Stimulated activated naive CD8-positive, alpha-beta T cell treated with anti-CD3 and anti-CD28 coated beads, Interleukin-15, Interleukin-2, amounts not matched to agents 100 ng/mL and 50 ng/mL, for 24 hours (primary cell): ENCODE measurements around the gene SRMS.
A peak's percentile ranks its signal among the peaks of the same experiment; 100 is the strongest.

Experiments
- H3K27ac Mint-ChIP-seq: one replicate; pipeline ENCODE4 v1.8.0; 2021; ENCODE audit warnings: mild to moderate bottlenecking, mixed read lengths
- H3K27me3 Mint-ChIP-seq: one replicate; pipeline ENCODE4 v1.8.0; 2021; ENCODE audit warnings: mixed read lengths
- H3K36me3 Mint-ChIP-seq: one replicate; pipeline ENCODE4 v1.8.0; 2021; ENCODE audit warnings: low read depth, mixed read lengths
- H3K4me1 Mint-ChIP-seq: one replicate; pipeline ENCODE4 v1.8.0; 2021; ENCODE audit warnings: low read depth, mixed read lengths
- H3K4me3 Mint-ChIP-seq: one replicate; pipeline ENCODE4 v1.8.0; 2021; ENCODE audit warnings: mild to moderate bottlenecking, mixed read lengths
- H3K9me3 Mint-ChIP-seq: one replicate; pipeline ENCODE4 v1.8.0; 2021; ENCODE audit warnings: mixed read lengths

SRMS gene

GRCh38 chr20:63542031-63542559 lies 5.5 kb downstream of the SRMS start:
- Mint-ChIP-seq H3K27me3 (no peaks in the 10 kb centered on the region), H3K27ac (no peak overlapping the region), H3K9me3 (no peaks in the 10 kb centered on the region), H3K4me1 (peaks cover 14% of the 10 kb centered on the region), H3K4me3 (no peak overlapping the region), H3K36me3 (no peaks in the 10 kb centered on the region)

GRCh38 chr20:63541371-63541770 lies 6.2 kb downstream of the SRMS start:
- no peaks in the 10 kb centered on the region for H3K36me3 Mint-ChIP-seq
- no peaks in the 10 kb centered on the region for H3K9me3 Mint-ChIP-seq
- no peak overlapping the region for H3K27ac Mint-ChIP-seq
- peaks cover 18% of the 10 kb centered on the region for H3K4me1 Mint-ChIP-seq
- H3K27me3 Mint-ChIP-seq: no peaks in the 10 kb centered on the region
- no peak overlapping the region for H3K4me3 Mint-ChIP-seq

GRCh38 chr20:63540417-63541186 lies 6.9 kb downstream of the SRMS start:
- Mint-ChIP-seq H3K36me3 (no peaks in the 10 kb centered on the region), H3K27ac (no peak overlapping the region), H3K27me3 (no peaks in the 10 kb centered on the region), H3K4me1 (peaks cover 20% of the 10 kb centered on the region), H3K4me3 (no peak overlapping the region), H3K9me3 (no peaks in the 10 kb centered on the region)

- H3K27ac Mint-ChIP-seq: no peak overlapping the region
- no peak overlapping the region for H3K4me3 Mint-ChIP-seq
- no peaks in the 10 kb centered on the region for H3K9me3 Mint-ChIP-seq
- peaks cover 20% of the 10 kb centered on the region for H3K4me1 Mint-ChIP-seq
- H3K27me3 Mint-ChIP-seq: no peaks in the 10 kb centered on the region
- no peaks in the 10 kb centered on the region for H3K36me3 Mint-ChIP-seq
These were observed 7.8 kb downstream of the SRMS start for GRCh38 chr20:63539441-63540370.

- Mint-ChIP-seq H3K36me3 (no peaks in the 10 kb centered on the region), H3K4me1 (peaks cover 20% of the 10 kb centered on the region), H3K27ac (no peak overlapping the region), H3K9me3 (no peaks in the 10 kb centered on the region), H3K4me3 (no peak overlapping the region), H3K27me3 (no peaks in the 10 kb centered on the region)
These were observed 8.5 kb downstream of the SRMS start for GRCh38 chr20:63539092-63539430.

- Mint-ChIP-seq H3K4me1 (peaks cover 20% of the 10 kb centered on the region), H3K4me3 (no peak overlapping the region), H3K36me3 (no peaks in the 10 kb centered on the region), H3K27ac (no peak overlapping the region), H3K27me3 (no peaks in the 10 kb centered on the region), H3K9me3 (no peaks in the 10 kb centered on the region)
These were observed 9.1 kb downstream of the SRMS start for GRCh38 chr20:63538204-63539091.

- Mint-ChIP-seq H3K36me3 (no peaks in the 10 kb centered on the region), H3K4me3 (peak overlapping the region; percentile 60), H3K27me3 (no peaks in the 10 kb centered on the region), H3K27ac (peak overlapping the region; percentile 63), H3K9me3 (no peaks in the 10 kb centered on the region), H3K4me1 (peaks cover 20% of the 10 kb centered on the region)
These were observed 9.9 kb downstream of the SRMS start for GRCh38 chr20:63537525-63538203.

GRCh38 chr20:63536997-63537524 lies 10.5 kb downstream of the SRMS start, which contains the start of gene PTK6:
Gene PTK6 (minus strand): TSS chr20:63537376. CDS start chr20:63537314, 62 bp downstream.
- Mint-ChIP-seq H3K4me1 (peaks cover 20% of the 10 kb centered on the region), H3K9me3 (no peaks in the 10 kb centered on the region), H3K36me3 (no peaks in the 10 kb centered on the region), H3K27ac (peak within 1 kb of the TSS; percentile 63), H3K4me3 (peak within 1 kb of the TSS; percentile 60), H3K27me3 (no peaks in the 10 kb centered on the region)

GRCh38 chr20:63536241-63536977 lies 11.1 kb downstream of the SRMS start:
- H3K9me3 Mint-ChIP-seq: no peaks in the 10 kb centered on the region
- no peaks in the 10 kb centered on the region for H3K27me3 Mint-ChIP-seq
- peaks cover 20% of the 10 kb centered on the region for H3K4me1 Mint-ChIP-seq
- H3K4me3 Mint-ChIP-seq: no peak overlapping the region
- no peaks in the 10 kb centered on the region for H3K36me3 Mint-ChIP-seq
- no peak overlapping the region for H3K27ac Mint-ChIP-seq

GRCh38 chr20:63534831-63535651 lies 12.5 kb downstream of the SRMS start:
- no peaks in the 10 kb centered on the region for H3K36me3 Mint-ChIP-seq
- peaks cover 20% of the 10 kb centered on the region for H3K4me1 Mint-ChIP-seq
- no peaks in the 10 kb centered on the region for H3K9me3 Mint-ChIP-seq
- H3K4me3 Mint-ChIP-seq: no peak overlapping the region
- H3K27me3 Mint-ChIP-seq: no peaks in the 10 kb centered on the region
- H3K27ac Mint-ChIP-seq: no peak overlapping the region

GRCh38 chr20:63534427-63534830 lies 13.1 kb downstream of the SRMS start:
- H3K9me3 Mint-ChIP-seq: no peaks in the 10 kb centered on the region
- H3K27me3 Mint-ChIP-seq: no peaks in the 10 kb centered on the region
- H3K27ac Mint-ChIP-seq: no peak overlapping the region
- no peak overlapping the region for H3K4me3 Mint-ChIP-seq
- H3K4me1 Mint-ChIP-seq: peaks cover 20% of the 10 kb centered on the region
- H3K36me3 Mint-ChIP-seq: no peaks in the 10 kb centered on the region

GRCh38 chr20:63533871-63534393 lies 13.6 kb downstream of the SRMS start:
- no peak overlapping the region for H3K4me3 Mint-ChIP-seq
- no peaks in the 10 kb centered on the region for H3K9me3 Mint-ChIP-seq
- H3K4me1 Mint-ChIP-seq: peaks cover 20% of the 10 kb centered on the region
- H3K27me3 Mint-ChIP-seq: no peaks in the 10 kb centered on the region
- no peak overlapping the region for H3K27ac Mint-ChIP-seq
- no peaks in the 10 kb centered on the region for H3K36me3 Mint-ChIP-seq
